Measurements from ENCODE around the gene CREB3L4.
A peak's percentile ranks its signal among the peaks of the same experiment; 100 is the strongest.

CREB3L4 gene

GRCh38 chr1:153967107-153967999, at the start of gene CREB3L4:
Gene CREB3L4, plus strand, starts transcription at chr1:153967902. Its CDS starts 624 bp downstream, at chr1:153968526.
- TF ChIP-seq, protein P1, sequence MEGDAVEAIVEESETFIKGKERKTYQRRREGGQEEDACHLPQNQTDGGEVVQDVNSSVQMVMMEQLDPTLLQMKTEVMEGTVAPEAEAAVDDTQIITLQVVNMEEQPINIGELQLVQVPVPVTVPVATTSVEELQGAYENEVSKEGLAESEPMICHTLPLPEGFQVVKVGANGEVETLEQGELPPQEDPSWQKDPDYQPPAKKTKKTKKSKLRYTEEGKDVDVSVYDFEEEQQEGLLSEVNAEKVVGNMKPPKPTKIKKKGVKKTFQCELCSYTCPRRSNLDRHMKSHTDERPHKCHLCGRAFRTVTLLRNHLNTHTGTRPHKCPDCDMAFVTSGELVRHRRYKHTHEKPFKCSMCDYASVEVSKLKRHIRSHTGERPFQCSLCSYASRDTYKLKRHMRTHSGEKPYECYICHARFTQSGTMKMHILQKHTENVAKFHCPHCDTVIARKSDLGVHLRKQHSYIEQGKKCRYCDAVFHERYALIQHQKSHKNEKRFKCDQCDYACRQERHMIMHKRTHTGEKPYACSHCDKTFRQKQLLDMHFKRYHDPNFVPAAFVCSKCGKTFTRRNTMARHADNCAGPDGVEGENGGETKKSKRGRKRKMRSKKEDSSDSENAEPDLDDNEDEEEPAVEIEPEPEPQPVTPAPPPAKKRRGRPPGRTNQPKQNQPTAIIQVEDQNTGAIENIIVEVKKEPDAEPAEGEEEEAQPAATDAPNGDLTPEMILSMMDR (IDR thresholded peaks at IDR 0.05; ENCODE audit: borderline replicate concordance, insufficient read depth, low read depth, low read length), result peak; percentile 43; the same call in 1 of the 2 replicates
- peak within 1 kb of the TSS; percentile 58 for H3K4me3 ChIP-seq (ENCODE audit: low read depth, low read length)

GRCh38 chr1:153919876-153920852, 47.5 kb upstream of the CREB3L4 start:
- TF ChIP-seq, protein P1 (IDR thresholded peaks at IDR 0.05; ENCODE audit: borderline replicate concordance, insufficient read depth, low read depth, low read length), result peak; percentile 23; the same call in 1 of the 2 replicates
- no peak overlapping the region for H3K4me3 ChIP-seq (ENCODE audit: low read depth, low read length)

GRCh38 chr1:153921080-153921802, 46.5 kb upstream of the CREB3L4 start:
- TF ChIP-seq, protein P1 (IDR thresholded peaks at IDR 0.05; ENCODE audit: borderline replicate concordance, insufficient read depth, low read depth, low read length), result no peak
- peak overlapping the region; percentile 67 for H3K4me3 ChIP-seq (ENCODE audit: low read depth, low read length)

DNA sequence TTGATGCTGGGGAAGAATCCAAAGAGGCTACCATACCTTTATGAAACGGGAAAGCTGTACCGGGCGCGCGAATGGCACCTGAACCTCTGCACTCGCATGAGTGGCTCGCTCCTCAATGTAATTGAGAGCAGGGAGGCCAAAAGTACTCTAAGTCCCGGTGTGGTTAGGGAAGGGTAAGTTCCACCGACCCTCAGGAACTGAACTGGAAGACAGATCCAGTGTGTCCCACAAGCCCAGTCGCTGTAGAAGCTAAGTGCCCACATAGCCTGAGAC, 46.0 kb upstream of the CREB3L4 start:
- peak overlapping the region; percentile 67 for H3K4me3 ChIP-seq (ENCODE audit: low read depth, low read length)
- TF ChIP-seq, protein P1 (IDR thresholded peaks at IDR 0.05; ENCODE audit: borderline replicate concordance, insufficient read depth, low read depth, low read length), result no peak

- TF ChIP-seq, protein P1 (IDR thresholded peaks at IDR 0.05; ENCODE audit: borderline replicate concordance, insufficient read depth, low read depth, low read length), result peak; percentile 25; the same call in 1 of the 2 replicates
- peak overlapping the region; percentile 67 for H3K4me3 ChIP-seq (ENCODE audit: low read depth, low read length)
Observed at GRCh38 chr1:153922076-153922971, 45.4 kb upstream of the CREB3L4 start.
